Erythroblast (primary cell): Measurements from ENCODE around the gene BACE2.

Experiments used
- GATA1 ChIP-seq: IDR thresholded peaks from 2 replicates; pipeline ENCODE4 v1.6.1; 2011; ENCODE audit warnings: low read depth, mild to moderate bottlenecking, control low read depth, low read length, moderate library complexity
- POLR2A ChIP-seq: IDR thresholded peaks from 2 replicates; pipeline ENCODE4 v1.6.1; 2011; ENCODE audit warnings: mild to moderate bottlenecking, low read length

DNA sequence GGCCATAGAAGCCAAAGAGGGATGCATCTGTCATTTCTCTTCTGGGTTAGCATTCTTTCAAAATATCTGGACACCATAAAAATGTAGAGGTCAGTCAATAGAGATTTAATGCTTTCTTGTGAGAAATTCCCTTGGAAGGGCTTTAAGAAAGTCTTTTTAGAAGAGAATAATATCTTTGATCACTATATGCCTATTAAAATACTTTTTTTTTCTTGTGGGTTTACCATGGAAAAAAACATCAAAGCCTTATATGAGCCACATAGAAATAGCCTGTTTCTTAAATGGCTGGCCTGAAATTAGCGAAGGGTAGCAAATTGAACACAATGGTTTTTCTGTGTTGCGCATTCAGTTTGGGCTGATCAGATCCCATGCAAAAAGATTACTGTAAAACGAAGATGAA, 36.8 kb downstream of the BACE2 start:
- TF ChIP-seq POLR2A (no peak), GATA1 (no peak)
